ENCODE data around the gene SPRED1. TPM values are rescaled to one million over a fixed set of nuclear protein-coding genes. Genes with fewer than 3 reads are reported as not detected.
"Not testable (repeated sequence)": the region's sequence is repeated elsewhere in the genome, so short reads cannot be mapped to it uniquely, and the experiment has no call there.

Gene SPRED1
- total RNA-seq, 1 donor from 2014 or later, result 29.8 TPM

GRCh38 chr15:38271144-38271543 lies 18.5 kb downstream of the SPRED1 start:
- no peaks in the 10 kb centered on the region for H3K36me3 Mint-ChIP-seq (ENCODE audit: low read depth)
- peaks cover 70% of the 10 kb centered on the region for H3K4me1 Mint-ChIP-seq (ENCODE audit: low read depth)
- H3K27me3 Mint-ChIP-seq (ENCODE audit: low read depth), result no peaks in the 10 kb centered on the region
- DNase-seq (ENCODE audit: low spot score), result no peak
- H3K27ac Mint-ChIP-seq (ENCODE audit: unreplicated experiment), result no peak overlapping the region
- no peak overlapping the region for H3K4me3 Mint-ChIP-seq (ENCODE audit: unreplicated experiment)
- no peaks in the 10 kb centered on the region for H3K9me3 Mint-ChIP-seq (ENCODE audit: low read depth)
- no peak for TF ChIP-seq CTCF (IDR thresholded peaks at IDR 0.05)

GRCh38 chr15:38271895-38272294 lies 19.3 kb downstream of the SPRED1 start:
- Mint-ChIP-seq H3K27me3 (ENCODE audit: low read depth) (no peaks in the 10 kb centered on the region), H3K4me1 (ENCODE audit: low read depth) (peaks cover 70% of the 10 kb centered on the region), H3K27ac (ENCODE audit: unreplicated experiment) (no peak overlapping the region), H3K9me3 (ENCODE audit: low read depth) (no peaks in the 10 kb centered on the region), H3K36me3 (ENCODE audit: low read depth) (no peaks in the 10 kb centered on the region), H3K4me3 (ENCODE audit: unreplicated experiment) (no peak overlapping the region)
- no peak for TF ChIP-seq CTCF (IDR thresholded peaks at IDR 0.05)
- no peak for DNase-seq (ENCODE audit: low spot score)

- H3K27me3 Mint-ChIP-seq (ENCODE audit: low read depth), result not testable (repeated sequence)
- peak overlapping the region; percentile 28 for H3K27ac Mint-ChIP-seq (ENCODE audit: unreplicated experiment)
Observed at GRCh38 chr15:38272431-38272830, 19.8 kb downstream of the SPRED1 start.

GRCh38 chr15:38274135-38274534 lies 21.5 kb downstream of the SPRED1 start:
- Mint-ChIP-seq H3K36me3 (ENCODE audit: low read depth) (no peaks in the 10 kb centered on the region), H3K4me3 (ENCODE audit: unreplicated experiment) (no peak overlapping the region), H3K9me3 (ENCODE audit: low read depth) (no peaks in the 10 kb centered on the region), H3K27ac (ENCODE audit: unreplicated experiment) (peak overlapping the region; percentile 65), H3K27me3 (ENCODE audit: low read depth) (no peaks in the 10 kb centered on the region), H3K4me1 (ENCODE audit: low read depth) (peaks cover 58% of the 10 kb centered on the region)
- no peak for DNase-seq (ENCODE audit: low spot score)
- TF ChIP-seq CTCF (IDR thresholded peaks at IDR 0.05), result no peak

More at GRCh38 chr15:38272431-38272830, 19.8 kb downstream of the SPRED1 start:
- H3K36me3 Mint-ChIP-seq (ENCODE audit: low read depth); H3K4me3 Mint-ChIP-seq (ENCODE audit: unreplicated experiment); H3K9me3 Mint-ChIP-seq (ENCODE audit: low read depth); DNase-seq (ENCODE audit: low spot score): not testable (repeated sequence)
- peaks cover 69% of the 10 kb centered on the region for H3K4me1 Mint-ChIP-seq (ENCODE audit: low read depth)

GRCh38 chr15:38275959-38276358 lies 23.3 kb downstream of the SPRED1 start:
- Mint-ChIP-seq H3K9me3 (ENCODE audit: low read depth) (no peaks in the 10 kb centered on the region), H3K4me1 (ENCODE audit: low read depth) (peaks cover 52% of the 10 kb centered on the region), H3K27me3 (ENCODE audit: low read depth) (no peaks in the 10 kb centered on the region), H3K36me3 (ENCODE audit: low read depth) (no peaks in the 10 kb centered on the region), H3K4me3 (ENCODE audit: unreplicated experiment) (no peak overlapping the region), H3K27ac (ENCODE audit: unreplicated experiment) (no peak overlapping the region)
- DNase-seq (ENCODE audit: low spot score), result no peak
- TF ChIP-seq CTCF (IDR thresholded peaks at IDR 0.05), result no peak

- not testable (repeated sequence) for H3K27ac Mint-ChIP-seq (ENCODE audit: unreplicated experiment); H3K27me3 Mint-ChIP-seq (ENCODE audit: low read depth); H3K36me3 Mint-ChIP-seq (ENCODE audit: low read depth); H3K9me3 Mint-ChIP-seq (ENCODE audit: low read depth); DNase-seq (ENCODE audit: low spot score); H3K4me3 Mint-ChIP-seq (ENCODE audit: unreplicated experiment)
- H3K4me1 Mint-ChIP-seq (ENCODE audit: low read depth), result peaks cover 50% of the 10 kb centered on the region
Observed at GRCh38 chr15:38277281-38277680, 24.6 kb downstream of the SPRED1 start.

Data from chondrocyte (in vitro differentiated cells).